HG03460 (cell line): ENCODE measurements around the gene LCK.

Experiments used
- ATAC-seq: cut with Tn5 transposase; IDR thresholded peaks from one replicate; pipeline ENCODE4 v1.9.1; 2021; ENCODE audit not compliant: unreplicated experiment

LCK gene

GRCh38 chr1:32318127-32318869, 67.2 kb downstream of the LCK start:
- ATAC-seq, result no peak

GRCh38 chr1:32321712-32322291, 70.7 kb downstream of the LCK start:
- no peak for ATAC-seq

GRCh38 chr1:32327204-32327603, 76.1 kb downstream of the LCK start:
- ATAC-seq, result no peak

- no peak for ATAC-seq
Observed at GRCh38 chr1:32329931-32330466, 78.9 kb downstream of the LCK start.

GRCh38 chr1:32330558-32331151, 79.6 kb downstream of the LCK start:
- no peak for ATAC-seq

GRCh38 chr1:32331549-32331948, 80.5 kb downstream of the LCK start:
- no peak for ATAC-seq

- ATAC-seq, result no peak
Observed at GRCh38 chr1:32332290-32333079, 81.4 kb downstream of the LCK start.

GRCh38 chr1:32333251-32333963, 82.3 kb downstream of the LCK start:
- no peak for ATAC-seq

GRCh38 chr1:32334274-32334861, 83.3 kb downstream of the LCK start:
- no peak for ATAC-seq

- ATAC-seq, result no peak
Observed at GRCh38 chr1:32334864-32335534, 83.9 kb downstream of the LCK start.

GRCh38 chr1:32335535-32335789, 84.4 kb downstream of the LCK start:
- ATAC-seq, result no peak
